ENCODE results near the gene ANKRD36.
"Not testable (repeated sequence)": the region's sequence is repeated elsewhere in the genome, so short reads cannot be mapped to it uniquely, and the experiment has no call there.

The ANKRD36 gene

GRCh38 chr2:97112320-97113049, 468 bp upstream of the ANKRD36 start:
- H3K27me3 ChIP-seq (ENCODE audit: insufficient read depth, low read length); H3K9me3 ChIP-seq (ENCODE audit: low read length); H3K36me3 ChIP-seq (ENCODE audit: insufficient read depth, low read length); H3K9me2 ChIP-seq (ENCODE audit: low read depth, low read length); H3K79me2 ChIP-seq (ENCODE audit: insufficient read depth, low read length); H3F3A ChIP-seq (ENCODE audit: insufficient read depth, low read length); H2AFZ ChIP-seq (ENCODE audit: low read length); H4K20me1 ChIP-seq (ENCODE audit: insufficient read depth, low read length); H3K4me1 ChIP-seq (ENCODE audit: insufficient read depth, low read length, severe bottlenecking): not testable (repeated sequence)
- H3K9ac ChIP-seq (ENCODE audit: low read length) = peak overlapping the region; percentile 72
- peak overlapping the region; percentile 81 for H3K4me3 ChIP-seq (ENCODE audit: low read depth, low read length, poor library complexity, severe bottlenecking)
- TF ChIP-seq CTCF (IDR thresholded peaks at IDR 0.05; ENCODE audit: low read length) = peak; percentile 78
- H3K27ac ChIP-seq (ENCODE audit: low read depth, low read length, poor library complexity, severe bottlenecking) = peak overlapping the region; percentile 80
- H3K4me2 ChIP-seq (ENCODE audit: low read length) = peak overlapping the region; percentile 85

GRCh38 chr2:97113882-97114255, 916 bp downstream of the ANKRD36 start:
- H3K36me3 ChIP-seq (ENCODE audit: insufficient read depth, low read length); H2AFZ ChIP-seq (ENCODE audit: low read length); H3F3A ChIP-seq (ENCODE audit: insufficient read depth, low read length); H3K79me2 ChIP-seq (ENCODE audit: insufficient read depth, low read length); H4K20me1 ChIP-seq (ENCODE audit: insufficient read depth, low read length); H3K4me1 ChIP-seq (ENCODE audit: insufficient read depth, low read length, severe bottlenecking); H3K9me3 ChIP-seq (ENCODE audit: low read length); H3K27me3 ChIP-seq (ENCODE audit: insufficient read depth, low read length); H3K9me2 ChIP-seq (ENCODE audit: low read depth, low read length): not testable (repeated sequence)
- Histone ChIP-seq H3K9ac (ENCODE audit: low read length) (peak overlapping the region; percentile 84), H3K4me2 (ENCODE audit: low read length) (peak overlapping the region; percentile 72), H3K4me3 (ENCODE audit: low read depth, low read length, poor library complexity, severe bottlenecking) (peak overlapping the region; percentile 81), H3K27ac (ENCODE audit: low read depth, low read length, poor library complexity, severe bottlenecking) (peak overlapping the region; percentile 80)

- H3K4me3 ChIP-seq (ENCODE audit: low read depth, low read length, poor library complexity, severe bottlenecking); H4K20me1 ChIP-seq (ENCODE audit: insufficient read depth, low read length): not testable (repeated sequence)
Observed at GRCh38 chr2:97129090-97129489, 16.1 kb downstream of the ANKRD36 start.

GRCh38 chr2:97144016-97144415, 31.1 kb downstream of the ANKRD36 start:
- H3K9me2 ChIP-seq (ENCODE audit: low read depth, low read length); H3K4me1 ChIP-seq (ENCODE audit: insufficient read depth, low read length, severe bottlenecking); H3K36me3 ChIP-seq (ENCODE audit: insufficient read depth, low read length); H3F3A ChIP-seq (ENCODE audit: insufficient read depth, low read length); H3K9ac ChIP-seq (ENCODE audit: low read length); H3K4me3 ChIP-seq (ENCODE audit: low read depth, low read length, poor library complexity, severe bottlenecking); H3K27me3 ChIP-seq (ENCODE audit: insufficient read depth, low read length); H2AFZ ChIP-seq (ENCODE audit: low read length); H3K9me3 ChIP-seq (ENCODE audit: low read length); H3K27ac ChIP-seq (ENCODE audit: low read depth, low read length, poor library complexity, severe bottlenecking); H4K20me1 ChIP-seq (ENCODE audit: insufficient read depth, low read length); H3K79me2 ChIP-seq (ENCODE audit: insufficient read depth, low read length); H3K4me2 ChIP-seq (ENCODE audit: low read length): not testable (repeated sequence)

More at GRCh38 chr2:97129090-97129489, 16.1 kb downstream of the ANKRD36 start:
- H3K9me2 ChIP-seq (ENCODE audit: low read depth, low read length); H3K9ac ChIP-seq (ENCODE audit: low read length); H3K79me2 ChIP-seq (ENCODE audit: insufficient read depth, low read length); H3K4me1 ChIP-seq (ENCODE audit: insufficient read depth, low read length, severe bottlenecking); H3K9me3 ChIP-seq (ENCODE audit: low read length); H3K27me3 ChIP-seq (ENCODE audit: insufficient read depth, low read length); H3F3A ChIP-seq (ENCODE audit: insufficient read depth, low read length); H3K36me3 ChIP-seq (ENCODE audit: insufficient read depth, low read length); H3K27ac ChIP-seq (ENCODE audit: low read depth, low read length, poor library complexity, severe bottlenecking); H2AFZ ChIP-seq (ENCODE audit: low read length); H3K4me2 ChIP-seq (ENCODE audit: low read length): not testable (repeated sequence)

GRCh38 chr2:97166548-97166947, 53.6 kb downstream of the ANKRD36 start:
- not testable (repeated sequence) for H3K36me3 ChIP-seq (ENCODE audit: insufficient read depth, low read length); H3K27me3 ChIP-seq (ENCODE audit: insufficient read depth, low read length); H3K4me1 ChIP-seq (ENCODE audit: insufficient read depth, low read length, severe bottlenecking); H3K9ac ChIP-seq (ENCODE audit: low read length); H4K20me1 ChIP-seq (ENCODE audit: insufficient read depth, low read length); H3K4me3 ChIP-seq (ENCODE audit: low read depth, low read length, poor library complexity, severe bottlenecking); H2AFZ ChIP-seq (ENCODE audit: low read length); H3K27ac ChIP-seq (ENCODE audit: low read depth, low read length, poor library complexity, severe bottlenecking); H3F3A ChIP-seq (ENCODE audit: insufficient read depth, low read length); H3K79me2 ChIP-seq (ENCODE audit: insufficient read depth, low read length); H3K9me2 ChIP-seq (ENCODE audit: low read depth, low read length); H3K4me2 ChIP-seq (ENCODE audit: low read length); H3K9me3 ChIP-seq (ENCODE audit: low read length)

GRCh38 chr2:97167938-97168337, 55.0 kb downstream of the ANKRD36 start:
- H3K9ac ChIP-seq (ENCODE audit: low read length); H3K4me3 ChIP-seq (ENCODE audit: low read depth, low read length, poor library complexity, severe bottlenecking); H3K9me3 ChIP-seq (ENCODE audit: low read length); H3K9me2 ChIP-seq (ENCODE audit: low read depth, low read length); H3K4me2 ChIP-seq (ENCODE audit: low read length); H3K27ac ChIP-seq (ENCODE audit: low read depth, low read length, poor library complexity, severe bottlenecking); H3F3A ChIP-seq (ENCODE audit: insufficient read depth, low read length); H3K4me1 ChIP-seq (ENCODE audit: insufficient read depth, low read length, severe bottlenecking); H3K79me2 ChIP-seq (ENCODE audit: insufficient read depth, low read length); H4K20me1 ChIP-seq (ENCODE audit: insufficient read depth, low read length); H2AFZ ChIP-seq (ENCODE audit: low read length); H3K36me3 ChIP-seq (ENCODE audit: insufficient read depth, low read length); H3K27me3 ChIP-seq (ENCODE audit: insufficient read depth, low read length): not testable (repeated sequence)

- not testable (repeated sequence) for H3K4me3 ChIP-seq (ENCODE audit: low read depth, low read length, poor library complexity, severe bottlenecking); H3F3A ChIP-seq (ENCODE audit: insufficient read depth, low read length); H3K9ac ChIP-seq (ENCODE audit: low read length); H3K27ac ChIP-seq (ENCODE audit: low read depth, low read length, poor library complexity, severe bottlenecking); H3K9me2 ChIP-seq (ENCODE audit: low read depth, low read length); H3K36me3 ChIP-seq (ENCODE audit: insufficient read depth, low read length); H3K4me1 ChIP-seq (ENCODE audit: insufficient read depth, low read length, severe bottlenecking); H3K79me2 ChIP-seq (ENCODE audit: insufficient read depth, low read length); H3K4me2 ChIP-seq (ENCODE audit: low read length); H2AFZ ChIP-seq (ENCODE audit: low read length); H3K27me3 ChIP-seq (ENCODE audit: insufficient read depth, low read length); H4K20me1 ChIP-seq (ENCODE audit: insufficient read depth, low read length); H3K9me3 ChIP-seq (ENCODE audit: low read length)
Observed at GRCh38 chr2:97168583-97168982, 55.6 kb downstream of the ANKRD36 start.

Data from OCI-LY1 (cell line).